NT2/D1 (cell line): ENCODE measurements around the gene RIN3.

Experiments
- YY1 ChIP-seq: IDR thresholded peaks from 2 replicates; pipeline ENCODE4 v1.6.1; 2011; ENCODE audit not compliant: insufficient read length, insufficient read depth
- ZNF274 ChIP-seq: IDR thresholded peaks from 2 replicates; pipeline ENCODE4 v1.6.1; 2011; ENCODE audit warnings: mild to moderate bottlenecking, low read depth, low read length

- no peak for TF ChIP-seq ZNF274
- TF ChIP-seq YY1: no peak
These were observed 224.1 kb downstream of the RIN3 start for GRCh38 chr14:92737619-92738188.
